Heart left ventricle (tissue), 16 donors: ENCODE data around the gene GPR135. TPM values are rescaled to one million over a fixed set of nuclear protein-coding genes. Genes with fewer than 3 reads are reported as not detected.

Source experiments
- ATAC-seq, 4 donors: fragments of 200-7000 bp; cut with Tn5 transposase; one replicate each; pipeline ENCODE4 v1.9.1; 2020 to 2022; ENCODE audit warnings: moderate library complexity in 4 of 4, mild to moderate bottlenecking in 3 of 4, moderate number of reproducible peaks in 1 of 4
- DNase-seq, 5 donors: peaks; one replicate each; pipeline ENCODE4 v3.0.0-alpha.2; 2020
- H3K27ac ChIP-seq, 12 donors: fragments of 200-600 bp; sonication (generic) in 4 of 12; one replicate each; pipeline versions ENCODE4 v1.5.0 to v1.8.0; 2016 to 2022; ENCODE audit warnings: mild to moderate bottlenecking in 2 of 12
- H3K27me3 ChIP-seq, 9 donors: fragments of 200-600 bp; sonication (generic) in 2 of 9; one replicate each; pipeline versions ENCODE4 v1.5.1 to v1.8.0; 2016 to 2022; ENCODE audit warnings: mild to moderate bottlenecking in 3 of 9
- H3K36me3 ChIP-seq, 9 donors: fragments of 200-600 bp; sonication (generic) in 2 of 9; one replicate each; pipeline versions ENCODE4 v1.5.0 to v1.8.0; 2018 to 2022; ENCODE audit warnings: mild to moderate bottlenecking in 2 of 9
- H3K4me1 ChIP-seq, 12 donors: fragments of 200-600 bp; sonication (generic) in 4 of 12; one replicate each; pipeline versions ENCODE4 v1.5.0 to v1.8.0; 2016 to 2022; ENCODE audit warnings: mild to moderate bottlenecking in 3 of 12
- H3K4me3 ChIP-seq, 12 donors: fragments of 200-600 bp; sonication (generic) in 4 of 12; one replicate each; pipeline versions ENCODE4 v1.5.0 to v1.8.0; 2017 to 2022; ENCODE audit warnings: mild to moderate bottlenecking in 9 of 12, moderate library complexity in 4 of 12
- H3K9me3 ChIP-seq, 12 donors: fragments of 200-600 bp; sonication (generic) in 4 of 12; one replicate each; pipeline versions ENCODE4 v1.5.0 to v1.8.0; 2016 to 2022; ENCODE audit warnings: mild to moderate bottlenecking in 1 of 12
- CTCF ChIP-seq, 12 donors: fragments of 200-600 bp; sonication (generic) in 4 of 12; IDR thresholded peaks; one replicate each; pipeline versions ENCODE4 v1.5.0 to v1.8.0; 2018 to 2022; ENCODE audit warnings: antibody characterized with exemption in 12 of 12, mild to moderate bottlenecking in 5 of 12
- POLR2A ChIP-seq, 2 donors: fragments of 450-650 bp; IDR thresholded peaks; one replicate each; pipeline ENCODE4 v1.6.1; 2017; ENCODE audit warnings: antibody characterized with exemption in 2 of 2, mild to moderate bottlenecking in 2 of 2, moderate library complexity in 2 of 2
- WGBS, 4 donors: extraction: QIAGEN DNeasy Blood & Tissue Kit in 2 of 4; methylation state at CpG; one replicate each; pipeline versions ENCODE4 v1.1.5 to v1.1.7; 2013 to 2018; 5-methylcytosine and 5-hydroxymethylcytosine counted together
- intact Hi-C, 10 donors: fragments of 100-400 bp; cut with DNase I; formaldehyde crosslinking; loops; one replicate each; pipeline versions ENCODE4 v1.11.1 to v1.14.2; 2022
- polyA plus RNA-seq, 2 donors: library from polyadenylated mRNA; stranded (reverse); fragments of 200-250 nt; gene quantifications; one replicate each; pipeline ENCODE4 v1.2.3, GENCODE V29; 2013
- total RNA-seq, 9 donors: library from RNA; depleted of rRNA in 2 of 9; stranded (reverse); fragments of >200 nt in 2 of 9; fragmentation: NEBNext Ultra II Directional in 3 of 9; extraction: Animal tissue kit (Norgen Biotek cat#: 25700) in 3 of 9; gene quantifications; one replicate each; pipeline versions ENCODE4 v1.1.0 to v1.2.4, GENCODE V29; 2016 to 2023
- donor health status: ischemic (EF 13 %, LVEDD 7.1; RV severe dilation, severe dysfunction).
- donor health status: healthy with polysubstance abuse.
- donor health status: DM: no; HTN: yes; CAD: no.
- donor health status: DM: no; HTN: no; CAD: no.
- donor health status: ischemic (EF 25% LVEDD 6.9; RV normal size, moderate dysfunction).
- donor health status: ischemic (EF 25% LVEDD 5.7; RV mildly dilated, moderate dysfunction).
- donor health status: healthy.
- donor health status: DM: yes; HTN: yes; CAD: no.
- donor health status: ischemic (EF 35%, LVEDD 5.7; RV mildly dilated, moderate dysfunction).
- donor health status: nonischemic (EF 11% LVEDD 7.7; RV severe dilation, severe dysfunction).
- donor health status: DM: yes; HTN: yes; CAD: no.
- donor health status: PGD.
- donor health status: ischemic (EF 29% LVEDD 5.4; RV normal size, mild dysfunction).
- donor health status: nonischemic (EF 23%, LVEDD 6.1; RV moderate dilation, normal function).

GPR135 gene
- total and polyA plus RNA-seq, 11 donors, result 0.84 to 2.7 (median 2.1) TPM

- no peaks in the 10 kb centered on the region for H3K27me3 ChIP-seq
- peaks cover 0 to 68% (median 42%) of the 10 kb centered on the region in 9 donors for H3K36me3 ChIP-seq
- WGBS, 4 donors, result 71 to 94% (median 82%) methylated on average over 4 of the region's 4 CpGs
- no peak overlapping the region for H3K27ac ChIP-seq
- peaks cover 0 to 6% (median 0%) of the 10 kb centered on the region in 12 donors for H3K4me1 ChIP-seq
- DNase-seq (no peak), ATAC-seq (no peak)
- H3K9me3 ChIP-seq, result no peaks in the 10 kb centered on the region
- TF ChIP-seq POLR2A (IDR thresholded peaks at IDR 0.05) (no peak), CTCF (IDR thresholded peaks at IDR 0.05) (no peak)
- intact Hi-C loops, result loop anchor here in 1 of 10 donors (10.0 kb wide), 1 partner anchor 682 kb away; no protein-coding TSS in a partner anchor
- H3K4me3 ChIP-seq, result no peak overlapping the region
Observed at GRCh38 chr14:59503256-59503655, 38.1 kb upstream of the GPR135 start.

GRCh38 chr14:59500732-59501131 lies 35.6 kb upstream of the GPR135 start:
- DNase-seq (no peak), ATAC-seq (no peak)
- no peak overlapping the region for H3K27ac ChIP-seq
- H3K27me3 ChIP-seq, result no peaks in the 10 kb centered on the region
- peaks cover 0 to 6% (median 0%) of the 10 kb centered on the region in 12 donors for H3K4me1 ChIP-seq
- intact Hi-C loops, result loop anchor here in 1 of 10 donors (10.0 kb wide), 1 partner anchor 684 kb away; no protein-coding TSS in a partner anchor
- WGBS, 4 donors, result 71 to 81% (median 74%) methylated on average over 3 of the region's 3 CpGs
- H3K36me3 ChIP-seq, result peaks cover 0 to 93% (median 67%) of the 10 kb centered on the region in 9 donors
- no peak for TF ChIP-seq CTCF (IDR thresholded peaks at IDR 0.05)
- TF ChIP-seq POLR2A (IDR thresholded peaks at IDR 0.05), result no peak
- H3K9me3 ChIP-seq, result no peaks in the 10 kb centered on the region
- H3K4me3 ChIP-seq, result no peak overlapping the region

GRCh38 chr14:59492384-59492783 lies 27.2 kb upstream of the GPR135 start:
- Histone ChIP-seq H3K27ac (no peak overlapping the region), H3K27me3 (no peaks in the 10 kb centered on the region), H3K4me3 (no peak overlapping the region), H3K4me1 (peaks cover 0 to 26% (median 1%) of the 10 kb centered on the region in 12 donors), H3K9me3 (no peaks in the 10 kb centered on the region), H3K36me3 (peaks cover 0 to 100% (median 96%) of the 10 kb centered on the region in 9 donors)
- 49 to 60% (median 59%) methylated on average over 1 of the region's 1 CpG for WGBS, 4 donors
- no peak for TF ChIP-seq POLR2A (IDR thresholded peaks at IDR 0.05)
- no peak for TF ChIP-seq CTCF (IDR thresholded peaks at IDR 0.05)
- ATAC-seq (peak in 1 of 4 donors; percentile 55), DNase-seq (no peak)
- intact Hi-C loops, result no loop called here

GRCh38 chr14:59490756-59491155 lies 25.6 kb upstream of the GPR135 start:
- ATAC-seq, result no peak
- TF ChIP-seq CTCF (IDR thresholded peaks at IDR 0.05), result no peak
- no peak for TF ChIP-seq POLR2A (IDR thresholded peaks at IDR 0.05)
- intact Hi-C loops, result no loop called here
- peaks cover 0 to 42% (median 9%) of the 10 kb centered on the region in 12 donors for H3K4me1 ChIP-seq
- no peak overlapping the region for H3K4me3 ChIP-seq
- DNase-seq, result no peak
- H3K36me3 ChIP-seq, result peaks cover 0 to 86% (median 82%) of the 10 kb centered on the region in 9 donors
- WGBS, 4 donors, result 89 to 94% (median 90%) methylated on average over 3 of the region's 3 CpGs
- H3K27ac ChIP-seq, result no peak overlapping the region
- no peaks in the 10 kb centered on the region for H3K9me3 ChIP-seq
- H3K27me3 ChIP-seq, result no peaks in the 10 kb centered on the region
